Measurements from ENCODE around the gene PARD6G.
A peak's percentile ranks its signal among the peaks of the same experiment; 100 is the strongest.

Gene PARD6G

GRCh38 chr18:80218341-80219227 is 28.7 kb downstream of the PARD6G start:
- ChIA-PET CTCF (interaction anchor here (1.1 to 1.7 kb wide), 2 partner anchors 13 to 21 kb away, joined by 3 to 4 read pairs; no protein-coding TSS in a partner anchor), POLR2A (no interaction called here)
- no peak for DNase-seq (ENCODE audit: extremely low spot score)
- TF ChIP-seq CTCF (IDR thresholded peaks at IDR 0.05; ENCODE audit: control extremely low read depth, extremely low read depth, low read depth, missing control alignments): no peak

DNA sequence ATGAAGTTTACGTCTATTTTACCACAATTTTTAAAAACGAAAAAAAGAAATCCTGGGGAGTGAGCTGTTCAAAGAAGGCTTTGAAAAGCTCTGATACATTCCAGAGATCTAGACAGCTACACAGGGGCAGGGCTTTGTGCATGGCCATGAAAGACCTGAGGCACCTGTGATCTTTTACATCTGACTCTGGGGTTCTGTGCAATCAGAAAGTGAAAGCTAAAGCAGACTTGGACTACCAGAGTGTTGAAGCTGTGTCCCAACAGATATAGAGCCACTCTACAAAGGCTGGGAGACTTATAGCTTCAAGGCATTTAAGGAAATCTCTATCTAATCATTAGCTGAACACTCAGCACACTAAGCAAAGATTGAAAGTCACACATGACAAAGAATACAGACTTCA is 34.1 kb downstream of the PARD6G start:
- no peak for TF ChIP-seq CTCF (IDR thresholded peaks at IDR 0.05; ENCODE audit: control extremely low read depth, extremely low read depth, low read depth, missing control alignments)
- CTCF ChIA-PET: interaction anchor here (0.9 to 1.5 kb wide), 5 partner anchors 10 to 833 kb away, joined by 3 to 4 read pairs (median 3); no protein-coding TSS in a partner anchor
- POLR2A ChIA-PET: no interaction called here
- peak; percentile 41 for DNase-seq (ENCODE audit: extremely low spot score)

DNA sequence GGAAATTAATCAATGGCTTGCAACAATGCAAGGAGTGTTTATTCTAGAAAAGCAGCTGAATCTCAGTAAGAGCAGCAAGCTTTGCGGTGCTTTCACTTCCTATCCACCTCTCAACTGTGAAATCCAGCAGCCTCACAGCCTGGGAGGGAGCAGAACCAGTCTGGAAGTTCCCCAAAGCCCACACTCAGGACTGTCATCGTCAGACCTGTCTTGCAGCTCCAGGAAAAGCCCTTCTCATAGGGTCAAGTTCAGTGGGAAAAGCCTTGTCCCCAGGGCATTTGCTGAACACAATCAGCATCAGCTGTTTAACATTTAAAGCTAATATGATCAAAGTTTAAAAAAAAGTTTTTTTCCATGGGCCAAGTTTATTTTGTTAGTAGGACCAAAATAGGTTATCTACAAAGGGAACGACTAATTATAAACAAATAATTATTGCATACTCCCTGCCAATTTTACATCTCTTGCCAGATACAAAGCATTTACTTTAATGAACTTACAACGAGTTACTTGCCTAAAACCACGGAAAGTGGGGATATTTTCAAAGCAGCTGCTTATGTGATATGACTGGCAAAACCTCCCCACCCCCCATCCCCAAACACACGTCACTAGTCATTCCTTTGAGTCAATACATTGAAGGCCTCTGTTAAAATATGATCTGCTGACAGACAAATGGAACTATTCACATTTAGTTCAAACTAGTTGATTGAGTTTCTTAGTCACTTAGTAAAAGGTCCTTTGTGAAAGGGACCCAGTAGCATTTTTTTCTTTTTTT is 36.8 kb downstream of the PARD6G start:
- TF ChIP-seq CTCF (IDR thresholded peaks at IDR 0.05; ENCODE audit: control extremely low read depth, extremely low read depth, low read depth, missing control alignments): no peak
- DNase-seq (ENCODE audit: extremely low spot score): peak; percentile 26
- POLR2A ChIA-PET: no interaction called here
- CTCF ChIA-PET: interaction anchor here (1.0 to 3.1 kb wide), 6 partner anchors 10 to 39 kb away, joined by 3 to 14 read pairs (median 4); no protein-coding TSS in a partner anchor

DNA sequence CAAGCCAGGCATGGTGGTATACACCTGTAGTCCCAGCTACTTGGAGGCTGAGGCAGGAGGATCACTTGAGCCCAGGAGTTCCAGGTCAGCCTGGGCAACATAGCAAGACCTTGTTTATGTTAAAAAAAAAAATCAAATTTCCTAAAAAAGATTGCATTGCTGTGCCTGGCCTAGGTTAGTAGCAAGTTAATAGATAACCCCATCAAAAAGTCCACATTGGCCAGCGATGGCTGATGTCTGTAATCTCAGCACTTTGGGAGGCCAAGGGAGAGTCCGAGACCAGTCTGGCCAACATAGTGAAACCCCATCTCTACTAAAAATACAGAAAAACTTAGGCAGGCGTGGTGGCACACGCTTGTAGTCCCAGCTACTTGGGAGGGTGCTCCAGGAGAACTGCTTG is 38.7 kb downstream of the PARD6G start:
- CTCF ChIA-PET: interaction anchor here (1.0 to 3.1 kb wide), 2 partner anchors 8 to 25 kb away, joined by 3 to 14 read pairs; no protein-coding TSS in a partner anchor
- DNase-seq (ENCODE audit: extremely low spot score): no peak
- TF ChIP-seq CTCF (IDR thresholded peaks at IDR 0.05; ENCODE audit: control extremely low read depth, extremely low read depth, low read depth, missing control alignments): no peak
- POLR2A ChIA-PET: no interaction called here

GRCh38 chr18:80205294-80205693 is 42.0 kb downstream of the PARD6G start:
- no peak for DNase-seq (ENCODE audit: extremely low spot score)
- CTCF ChIA-PET: no interaction called here
- POLR2A ChIA-PET: no interaction called here
- no peak for TF ChIP-seq CTCF (IDR thresholded peaks at IDR 0.05; ENCODE audit: control extremely low read depth, extremely low read depth, low read depth, missing control alignments)

DNA sequence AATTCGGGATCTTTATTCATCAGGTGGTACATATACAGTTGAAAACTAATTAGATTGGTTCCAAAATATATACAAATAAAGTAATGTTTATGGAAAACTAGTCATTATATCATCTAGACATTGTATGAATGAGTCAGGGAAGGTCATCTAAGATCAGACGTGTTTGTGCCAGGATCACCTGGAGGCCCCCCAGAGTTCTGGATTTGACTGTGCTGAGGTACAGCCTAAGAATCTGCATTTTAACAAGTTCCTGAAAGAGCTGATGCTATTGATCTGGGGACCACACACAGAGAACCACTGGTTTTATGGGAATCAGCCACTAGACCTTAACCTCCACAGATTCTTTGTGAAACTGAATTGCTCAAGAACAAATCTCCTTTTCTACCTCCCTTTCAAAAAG is 43.2 kb downstream of the PARD6G start:
- TF ChIP-seq CTCF (IDR thresholded peaks at IDR 0.05; ENCODE audit: control extremely low read depth, extremely low read depth, low read depth, missing control alignments): no peak
- no peak for DNase-seq (ENCODE audit: extremely low spot score)
- ChIA-PET CTCF (interaction anchor here (0.9 to 1.5 kb wide), 3 partner anchors 10 to 34 kb away, joined by 4 to 5 read pairs (median 4); no protein-coding TSS in a partner anchor), POLR2A (no interaction called here)

All from GM10248 (cell line).